ENCODE measurements around the gene MMRN2.
"Not testable (repeated sequence)": the region's sequence is repeated elsewhere in the genome, so short reads cannot be mapped to it uniquely, and the experiment has no call there.

DNA sequence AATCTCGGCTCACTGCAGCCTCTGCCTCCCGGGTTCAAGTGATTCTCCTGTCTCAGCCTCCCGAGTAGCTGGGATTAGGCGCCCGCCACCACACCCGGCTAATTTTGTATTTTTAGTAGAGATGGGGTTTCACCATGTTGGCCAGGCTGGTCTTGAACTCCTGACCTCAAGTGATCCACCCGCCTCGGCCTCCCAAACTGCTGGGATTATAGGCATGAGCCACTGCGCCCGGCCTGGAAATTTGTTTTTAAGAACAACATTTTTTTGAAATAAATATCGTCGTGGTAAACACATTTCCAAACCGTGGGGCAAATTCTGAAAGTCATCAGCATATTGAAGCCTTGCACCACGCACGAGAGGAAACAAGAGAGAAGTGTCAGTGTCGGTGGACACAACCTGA, 17.3 kb downstream of the MMRN2 start:
- TF ChIP-seq, protein P1, sequence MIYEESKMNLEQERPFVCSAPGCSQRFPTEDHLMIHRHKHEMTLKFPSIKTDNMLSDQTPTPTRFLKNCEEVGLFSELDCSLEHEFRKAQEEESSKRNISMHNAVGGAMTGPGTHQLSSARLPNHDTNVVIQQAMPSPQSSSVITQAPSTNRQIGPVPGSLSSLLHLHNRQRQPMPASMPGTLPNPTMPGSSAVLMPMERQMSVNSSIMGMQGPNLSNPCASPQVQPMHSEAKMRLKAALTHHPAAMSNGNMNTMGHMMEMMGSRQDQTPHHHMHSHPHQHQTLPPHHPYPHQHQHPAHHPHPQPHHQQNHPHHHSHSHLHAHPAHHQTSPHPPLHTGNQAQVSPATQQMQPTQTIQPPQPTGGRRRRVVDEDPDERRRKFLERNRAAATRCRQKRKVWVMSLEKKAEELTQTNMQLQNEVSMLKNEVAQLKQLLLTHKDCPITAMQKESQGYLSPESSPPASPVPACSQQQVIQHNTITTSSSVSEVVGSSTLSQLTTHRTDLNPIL (CRISPR knock-in tag; IDR thresholded peaks at IDR 0.05; ENCODE audit: low read depth) = not testable (repeated sequence)
- not testable (repeated sequence) for TF ChIP-seq TOX (CRISPR knock-in tag; IDR thresholded peaks at IDR 0.05; ENCODE audit: borderline replicate concordance); OSR1 (CRISPR knock-in tag; IDR thresholded peaks at IDR 0.05)

Measured in SK-N-SH treated with all-trans-retinoic acid at 6 μM for 48 hours (cell line).